NCI-H226 (cell line): ENCODE measurements around the gene CDC14A.
A peak's percentile ranks its signal among the peaks of the same experiment; 100 is the strongest.
"Not testable (repeated sequence)": the region's sequence is repeated elsewhere in the genome, so short reads cannot be mapped to it uniquely, and the experiment has no call there.

Experiments
- DNase-seq: peaks from one replicate; pipeline ENCODE4 v3.0.0-alpha.2; 2015

The CDC14A gene, protein sequence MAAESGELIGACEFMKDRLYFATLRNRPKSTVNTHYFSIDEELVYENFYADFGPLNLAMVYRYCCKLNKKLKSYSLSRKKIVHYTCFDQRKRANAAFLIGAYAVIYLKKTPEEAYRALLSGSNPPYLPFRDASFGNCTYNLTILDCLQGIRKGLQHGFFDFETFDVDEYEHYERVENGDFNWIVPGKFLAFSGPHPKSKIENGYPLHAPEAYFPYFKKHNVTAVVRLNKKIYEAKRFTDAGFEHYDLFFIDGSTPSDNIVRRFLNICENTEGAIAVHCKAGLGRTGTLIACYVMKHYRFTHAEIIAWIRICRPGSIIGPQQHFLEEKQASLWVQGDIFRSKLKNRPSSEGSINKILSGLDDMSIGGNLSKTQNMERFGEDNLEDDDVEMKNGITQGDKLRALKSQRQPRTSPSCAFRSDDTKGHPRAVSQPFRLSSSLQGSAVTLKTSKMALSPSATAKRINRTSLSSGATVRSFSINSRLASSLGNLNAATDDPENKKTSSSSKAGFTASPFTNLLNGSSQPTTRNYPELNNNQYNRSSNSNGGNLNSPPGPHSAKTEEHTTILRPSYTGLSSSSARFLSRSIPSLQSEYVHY

DNA sequence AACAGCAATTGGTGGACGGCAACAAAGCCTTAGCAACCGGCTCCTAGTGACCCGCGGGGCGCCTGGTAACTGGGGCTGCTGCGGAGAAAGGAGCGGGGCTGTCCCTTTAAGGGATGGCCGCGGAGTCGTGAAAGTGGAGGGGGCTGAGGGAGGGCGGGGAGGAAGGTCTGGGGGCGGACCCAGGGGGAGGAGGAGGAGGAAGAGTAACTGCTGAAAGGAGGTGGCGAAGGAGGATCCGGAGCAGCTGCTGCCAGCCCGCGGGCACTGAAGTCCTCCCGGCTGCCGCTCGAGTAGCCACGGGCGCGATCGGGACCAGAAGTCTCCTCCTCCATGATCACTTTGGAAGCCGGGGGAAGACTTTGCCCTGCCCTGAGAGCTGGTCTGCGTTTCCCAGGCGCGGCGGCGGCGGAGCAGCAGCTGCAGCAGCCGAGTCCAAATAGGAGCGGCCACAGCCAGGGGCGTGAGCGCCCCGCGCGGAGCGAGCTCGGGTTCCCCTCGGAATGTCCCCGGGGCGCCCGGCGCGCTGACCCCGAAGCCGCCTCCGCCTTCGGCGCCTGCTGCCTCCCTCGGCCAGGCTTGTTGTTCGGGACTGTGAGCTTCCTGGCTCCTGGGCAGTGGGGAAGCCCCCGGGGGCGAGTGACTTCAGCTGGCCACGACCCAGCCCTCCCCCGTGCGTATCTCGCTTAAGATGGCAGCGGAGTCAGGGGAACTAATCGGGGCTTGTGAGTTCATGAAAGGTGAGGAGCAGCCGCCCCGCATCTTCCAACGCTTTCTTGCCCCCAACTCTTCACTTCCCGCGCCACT lies at the start of gene CDC14A:
Gene CDC14A, plus strand, starts transcription at position 240 of the 804 bp plus-strand sequence. Its CDS starts 449 bp downstream, at position 689.
- peak; percentile 94 for DNase-seq

DNA sequence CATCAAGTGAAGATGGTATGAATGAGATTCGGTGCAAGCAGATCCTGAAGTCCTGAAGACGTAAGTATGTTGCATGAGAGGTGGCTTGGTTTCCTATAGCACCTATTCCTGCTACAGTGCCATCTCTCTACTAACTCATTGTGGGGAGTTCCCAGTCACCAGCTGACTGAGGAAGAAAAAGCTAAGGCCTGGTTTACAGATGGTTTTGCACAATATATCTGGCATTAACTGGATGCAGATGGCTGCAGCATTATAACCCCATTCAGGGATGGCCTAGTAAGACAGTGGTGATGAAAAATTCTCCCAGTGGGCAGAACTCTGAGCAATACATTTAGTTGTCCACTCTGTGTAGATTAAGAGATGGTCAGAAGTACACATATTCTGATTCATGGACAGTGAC lies 49.6 kb upstream of the CDC14A start:
- DNase-seq = no peak

DNA sequence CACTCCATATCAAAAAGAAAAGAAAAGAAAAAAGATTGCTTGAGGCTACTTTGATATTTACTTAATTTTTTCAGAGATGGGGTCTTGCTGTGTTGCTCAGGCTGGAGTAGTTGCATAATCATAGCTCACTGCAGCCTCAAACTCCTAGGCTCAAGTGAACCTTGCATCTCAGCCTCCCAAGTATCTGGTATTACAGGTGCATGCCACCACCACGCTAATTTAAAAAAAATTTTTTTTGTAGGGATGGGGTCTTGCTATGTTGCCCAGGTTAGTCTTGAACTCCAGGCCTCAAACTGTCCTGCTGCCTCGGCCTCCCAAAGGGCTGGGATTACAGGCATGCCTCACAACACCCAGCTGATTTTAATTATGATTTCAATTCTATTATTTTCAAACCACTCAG lies 48.1 kb upstream of the CDC14A start:
- no peak for DNase-seq

DNA sequence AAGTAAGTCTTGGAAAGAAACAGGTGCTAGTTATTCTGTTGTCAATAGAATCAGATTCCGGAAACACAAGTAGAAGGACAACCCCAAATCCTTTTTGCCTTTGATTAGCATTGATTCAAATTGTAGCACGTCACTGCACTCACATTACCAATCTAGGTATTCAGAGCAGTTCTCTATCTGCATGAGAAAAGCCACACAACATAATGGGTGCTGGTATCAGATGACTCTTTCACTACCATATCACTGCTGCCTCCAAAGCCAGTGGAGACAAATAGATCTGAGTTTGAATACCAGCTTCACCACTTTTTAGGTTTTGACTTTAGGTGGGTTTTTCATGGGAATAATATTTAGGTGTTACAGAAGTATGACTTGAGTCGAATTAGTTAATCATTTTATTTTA lies 47.4 kb upstream of the CDC14A start:
- DNase-seq = no peak

DNA sequence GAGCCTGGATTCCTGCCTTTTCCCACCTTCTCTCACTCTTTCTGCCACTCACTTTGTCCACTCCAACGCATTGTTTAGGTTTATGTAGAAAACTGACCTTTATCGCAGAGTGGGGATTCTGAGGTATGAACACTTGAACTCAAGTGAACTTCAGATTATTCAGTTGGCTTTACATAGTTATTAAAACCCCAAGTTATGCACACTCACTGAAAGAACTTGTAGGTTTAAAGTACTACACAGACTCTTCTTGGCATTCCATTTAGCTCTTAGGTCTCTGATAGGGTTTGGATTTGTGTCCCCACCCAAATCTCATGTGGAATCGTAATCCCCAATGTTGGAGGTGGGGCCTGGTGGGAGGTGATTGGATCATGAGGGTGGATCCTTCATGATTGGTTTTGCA lies 46.4 kb upstream of the CDC14A start:
- DNase-seq = no peak

DNA sequence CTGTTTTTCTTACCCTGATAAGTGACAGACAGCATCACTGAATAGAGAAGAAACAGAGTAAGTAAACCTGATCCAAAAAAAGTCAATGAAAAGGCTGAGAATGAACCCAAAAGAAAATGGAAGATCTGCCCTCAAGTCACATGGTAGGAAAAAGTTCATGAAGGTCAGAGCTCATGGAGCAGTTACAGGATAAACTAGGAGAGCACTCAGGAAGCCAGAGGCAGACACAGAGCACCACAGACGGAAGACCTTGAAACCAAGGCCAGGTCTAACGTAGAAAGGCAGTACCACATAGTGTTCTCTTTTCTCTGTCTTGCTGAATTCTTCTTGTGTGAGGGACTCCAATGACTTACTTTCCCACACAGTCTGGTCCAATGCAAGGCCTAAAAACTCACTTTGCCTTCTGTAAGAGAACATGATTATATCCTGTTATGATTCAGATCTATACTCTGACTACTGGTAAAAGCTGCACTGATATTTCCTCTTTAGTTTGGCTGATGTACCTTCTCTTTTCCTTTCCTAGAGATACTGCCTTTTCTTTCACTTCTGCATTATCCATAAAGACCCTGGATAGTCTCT lies 45.5 kb upstream of the CDC14A start:
- DNase-seq = no peak

DNA sequence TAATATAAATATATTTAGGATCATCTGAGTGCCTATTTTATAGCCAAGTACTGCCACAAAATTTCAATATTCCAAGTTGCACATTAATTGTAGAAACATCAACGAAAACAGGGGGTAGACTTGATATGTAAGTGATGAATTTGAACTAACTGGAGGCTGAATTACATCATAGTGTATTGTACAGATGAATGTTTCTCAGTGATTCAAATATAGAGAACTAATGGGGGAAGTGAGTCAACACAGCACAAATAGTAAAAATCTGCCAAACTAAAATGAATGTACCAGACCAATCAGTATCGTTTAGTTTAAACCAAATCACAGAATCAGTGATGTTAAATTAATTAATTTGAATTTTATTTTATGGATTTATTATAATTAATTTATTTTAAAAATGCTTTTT lies 43.5 kb upstream of the CDC14A start:
- DNase-seq = no peak

DNA sequence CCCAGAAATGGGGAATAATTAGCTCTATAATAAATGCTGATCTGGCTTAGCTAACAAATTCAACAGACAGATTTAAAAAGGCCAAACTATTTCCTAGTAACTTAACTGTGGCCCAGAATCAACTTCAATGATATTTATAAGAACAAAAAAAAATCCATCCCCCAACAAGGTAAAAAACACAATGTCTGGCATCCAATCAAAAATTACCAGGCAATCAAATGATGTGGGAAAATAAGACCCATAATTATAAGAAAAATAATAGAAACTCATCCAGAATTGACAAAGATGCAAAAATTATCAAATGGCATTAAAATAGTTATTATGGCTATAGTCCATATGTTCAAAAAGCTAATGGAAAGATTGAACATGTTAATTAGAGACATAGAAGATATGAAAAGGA lies 42.4 kb upstream of the CDC14A start:
- no peak for DNase-seq

DNA sequence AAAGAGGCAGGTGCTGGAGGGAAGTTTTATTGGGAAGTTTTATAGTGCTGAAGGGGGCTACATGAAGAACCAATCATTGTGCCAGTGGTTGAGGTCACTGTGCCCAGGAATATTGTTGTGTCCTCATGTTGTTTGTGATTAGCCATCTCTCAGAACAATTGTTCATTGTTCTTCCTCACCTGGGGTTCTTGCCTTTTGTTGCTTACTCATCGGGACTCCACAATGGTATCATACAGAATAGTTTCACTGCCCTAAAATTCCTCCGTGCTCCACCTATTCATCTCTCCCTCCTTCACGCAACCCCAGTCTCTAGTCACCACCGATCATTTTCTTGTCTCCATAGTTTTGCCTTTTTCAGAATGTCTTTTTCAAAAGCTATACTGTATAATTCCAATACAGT lies 38.9 kb upstream of the CDC14A start:
- no peak for DNase-seq

DNA sequence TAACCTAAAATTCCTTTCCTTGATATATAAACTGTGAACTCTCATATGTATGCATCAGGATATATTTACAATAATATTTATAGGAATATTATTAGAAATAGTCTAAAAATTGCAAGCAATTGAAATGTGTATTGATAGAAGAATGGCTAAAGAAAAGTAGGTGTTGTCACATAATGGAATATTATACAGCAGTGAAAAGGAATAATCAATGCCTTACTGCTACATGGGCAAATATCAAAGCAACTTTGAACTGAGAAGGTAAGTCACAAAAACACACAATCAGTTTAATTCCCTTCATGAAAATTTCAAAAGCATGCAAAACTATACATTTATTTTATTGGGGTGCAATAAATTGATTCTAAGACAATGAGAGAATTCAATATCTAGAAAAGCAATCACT lies 35.7 kb upstream of the CDC14A start:
- no peak for DNase-seq

DNA sequence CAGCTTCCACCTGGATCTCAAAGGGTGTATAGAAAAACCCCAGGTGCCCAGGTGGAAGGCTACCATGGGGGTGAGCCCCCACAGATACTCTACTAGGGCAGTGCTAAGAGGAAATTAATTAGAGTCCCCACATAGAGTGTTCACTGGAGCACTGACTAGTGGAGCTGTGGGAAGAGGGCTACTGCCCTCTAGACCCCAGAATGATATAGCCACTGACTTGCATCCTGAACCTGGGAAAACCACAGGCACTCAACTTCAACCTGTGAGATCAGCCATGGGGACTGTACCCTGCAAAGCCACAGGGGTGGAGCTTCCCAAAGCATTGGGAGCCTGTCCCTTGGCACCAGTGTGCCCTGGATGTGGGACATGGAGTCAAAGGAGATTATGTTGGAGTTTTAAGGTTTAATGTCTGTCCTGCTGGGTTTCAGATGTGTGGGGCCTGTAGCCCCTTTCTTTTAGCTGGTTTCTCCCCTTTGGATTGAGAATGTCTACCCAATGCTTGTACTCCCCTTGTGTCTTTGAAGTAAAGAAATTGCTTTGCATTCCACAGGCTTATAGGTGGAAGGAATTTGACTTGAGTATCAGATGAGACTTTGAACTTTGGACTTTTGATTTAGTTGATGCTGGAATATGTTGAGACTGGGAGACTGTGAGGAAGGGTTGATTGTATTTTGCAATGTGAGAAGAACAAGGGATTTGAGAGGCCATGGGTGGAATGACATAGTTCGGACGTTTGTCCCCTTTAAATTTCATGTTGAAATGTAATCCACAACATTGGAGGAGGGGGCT lies 31.8 kb upstream of the CDC14A start:
- DNase-seq = no peak

DNA sequence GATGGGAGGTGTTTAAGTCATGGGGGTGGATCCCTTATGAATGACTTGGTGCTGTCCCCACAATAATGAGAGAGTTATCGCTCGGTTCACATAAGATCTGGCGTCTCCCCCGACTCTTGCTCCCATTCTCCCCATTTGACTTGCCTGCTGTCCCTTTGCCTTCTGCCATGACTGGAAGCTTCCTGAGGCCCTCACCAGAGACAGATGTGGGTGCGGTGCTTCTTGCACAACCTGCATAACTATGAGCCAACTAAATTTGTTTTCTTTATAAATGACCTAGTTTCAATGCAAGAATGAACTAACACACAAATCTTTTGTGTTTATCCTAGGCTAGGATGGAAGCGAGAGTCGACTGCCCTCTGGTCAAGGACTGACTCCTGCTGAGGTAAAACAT lies 31.2 kb upstream of the CDC14A start:
- DNase-seq = no peak

DNA sequence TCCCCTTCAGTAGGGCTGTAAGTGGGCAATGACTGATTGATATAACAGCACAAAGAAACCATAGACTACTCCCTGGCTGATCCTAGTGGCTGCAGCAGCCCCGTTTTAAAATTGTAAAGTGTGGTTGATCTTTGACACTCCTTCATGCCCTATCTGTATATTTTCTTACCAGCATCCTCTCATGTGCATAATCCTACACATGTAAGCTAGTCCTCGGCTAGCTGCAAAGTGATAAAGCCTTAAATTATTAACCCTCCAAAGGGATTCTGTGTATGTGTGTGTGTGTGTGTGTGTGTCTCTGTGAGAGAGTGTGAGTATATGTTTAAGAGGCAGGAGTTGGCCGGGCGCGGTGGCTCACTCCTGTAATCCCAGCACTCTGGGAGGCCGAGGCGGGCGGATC lies 30.8 kb upstream of the CDC14A start:
- DNase-seq = no peak

DNA sequence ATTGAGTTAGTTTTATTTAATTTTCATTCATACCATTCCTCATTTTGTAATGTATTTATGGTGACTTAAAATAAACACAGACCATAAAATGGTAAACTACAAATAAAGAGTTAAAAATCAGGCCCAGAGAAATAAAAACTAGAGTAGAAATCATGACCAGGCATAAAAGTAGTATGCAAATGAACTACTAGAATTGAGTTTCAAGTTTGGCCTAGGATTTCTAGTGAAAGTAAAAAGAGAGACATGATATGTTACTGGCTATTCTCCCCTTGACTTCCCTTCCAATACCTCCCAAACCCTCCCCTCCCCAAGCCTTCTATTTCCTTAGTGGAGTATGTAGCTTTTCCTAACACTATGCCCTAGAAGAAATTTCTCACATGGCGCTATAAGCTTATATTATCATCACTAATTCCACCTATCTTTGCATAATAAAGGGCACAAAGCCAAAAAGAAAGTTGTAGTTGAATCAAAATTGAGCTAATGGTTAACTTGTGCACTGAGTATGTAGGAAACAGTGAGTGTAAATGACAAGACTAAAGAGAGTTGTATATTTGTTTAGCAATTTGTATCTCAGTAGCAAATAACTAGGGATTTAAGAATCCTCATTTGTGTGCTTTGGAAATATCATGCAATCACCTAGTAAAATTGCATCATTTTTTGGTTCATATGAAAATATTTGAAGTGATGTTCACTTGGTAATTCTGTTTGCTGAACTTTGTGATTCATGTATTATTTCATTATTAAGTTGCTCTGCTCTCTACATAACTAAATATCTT lies 29.7 kb upstream of the CDC14A start:
- DNase-seq = peak; percentile 20

DNA sequence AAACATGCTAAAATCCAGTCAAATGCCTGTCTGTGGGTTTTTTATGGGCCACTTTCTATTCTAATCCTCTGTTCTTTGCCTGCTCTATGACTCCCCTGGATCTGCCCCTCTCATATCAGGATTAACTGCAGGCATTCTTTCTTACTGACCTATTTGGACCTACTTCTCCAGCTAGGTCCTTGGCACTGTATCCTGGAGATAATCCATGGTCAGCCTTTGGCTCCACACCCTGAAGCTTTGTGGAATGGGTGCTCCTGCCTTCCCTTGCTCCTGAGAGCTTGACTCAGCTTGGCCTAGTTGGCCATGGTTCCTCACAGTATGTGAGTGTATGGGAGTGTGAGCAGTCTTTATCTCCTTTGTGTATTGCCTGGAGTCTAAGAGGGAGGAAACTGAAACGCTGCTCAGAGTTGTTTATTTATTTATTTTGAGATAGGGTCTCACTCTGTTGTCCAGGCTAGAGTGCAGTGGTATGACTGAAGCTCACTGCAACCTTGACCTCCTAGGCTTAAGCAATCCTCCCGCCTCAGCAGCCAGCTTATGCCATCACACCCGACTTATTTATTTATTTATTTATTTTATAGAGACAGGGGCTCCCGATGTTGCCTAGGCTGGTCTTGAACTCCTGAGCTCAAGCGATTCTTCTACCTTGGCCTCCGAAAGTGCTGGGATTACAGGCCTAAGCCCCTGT lies 28.7 kb upstream of the CDC14A start:
- peak; percentile 67 for DNase-seq

DNA sequence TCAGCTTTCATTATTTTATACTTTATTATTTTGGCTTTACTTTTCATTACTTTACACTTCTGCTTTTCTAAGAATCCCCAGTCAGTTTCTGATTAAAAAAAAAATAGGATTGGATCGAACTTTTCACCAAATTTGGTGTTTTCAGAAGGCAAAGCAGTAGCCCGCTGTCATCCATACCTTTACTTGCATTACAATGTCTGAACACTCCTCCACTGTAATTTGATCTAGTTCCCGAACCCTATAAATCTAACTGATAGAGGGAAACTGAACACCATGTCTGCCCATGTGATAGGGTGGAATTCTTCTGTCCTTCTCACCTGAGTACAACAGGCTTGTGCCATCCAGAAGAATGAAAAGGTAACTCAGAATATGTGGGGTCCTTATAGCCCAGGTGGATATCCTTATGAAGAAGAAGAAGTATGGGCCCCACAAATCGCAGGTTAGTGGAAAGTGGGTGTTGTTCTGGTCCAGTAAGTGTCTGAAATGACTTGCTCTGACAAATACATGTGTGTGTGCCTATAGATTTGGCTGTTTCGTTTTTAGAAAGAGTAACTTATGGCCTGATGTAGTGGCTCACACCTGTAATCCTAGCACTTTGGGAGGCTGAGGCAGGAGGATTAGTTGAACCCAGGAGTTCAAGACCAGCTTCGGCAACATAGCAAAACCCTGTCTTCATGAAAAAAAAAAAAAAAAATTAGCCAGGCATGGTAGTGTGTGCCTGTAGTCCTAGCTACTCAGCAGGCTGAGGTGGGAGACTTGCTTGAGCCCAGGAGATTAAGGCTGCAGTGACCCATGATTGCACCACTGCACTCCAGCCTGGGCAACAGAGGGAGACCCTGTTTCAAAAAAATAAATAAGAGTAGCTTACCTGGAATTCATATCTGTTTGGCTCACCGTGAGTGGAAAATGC lies 26.6 kb upstream of the CDC14A start:
- no peak for DNase-seq

DNA sequence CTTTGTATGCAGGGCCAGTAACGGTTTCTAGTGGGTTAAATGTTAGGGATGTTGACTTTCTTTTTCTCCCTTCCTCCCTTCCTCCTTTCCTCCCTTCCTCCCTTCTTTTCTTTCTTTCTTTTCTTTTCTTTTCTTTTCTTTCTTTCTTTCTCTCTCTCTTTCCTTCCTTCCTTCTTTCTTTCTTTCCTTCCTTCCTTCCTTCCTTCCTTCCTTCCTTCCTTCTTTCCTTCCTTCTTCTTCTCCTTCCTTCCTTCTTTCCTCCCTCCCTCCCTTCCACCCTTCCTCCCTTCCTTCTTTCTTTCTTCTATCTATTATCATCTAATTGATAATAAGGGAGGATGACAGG lies 26.0 kb upstream of the CDC14A start:
- DNase-seq = not testable (repeated sequence)

DNA sequence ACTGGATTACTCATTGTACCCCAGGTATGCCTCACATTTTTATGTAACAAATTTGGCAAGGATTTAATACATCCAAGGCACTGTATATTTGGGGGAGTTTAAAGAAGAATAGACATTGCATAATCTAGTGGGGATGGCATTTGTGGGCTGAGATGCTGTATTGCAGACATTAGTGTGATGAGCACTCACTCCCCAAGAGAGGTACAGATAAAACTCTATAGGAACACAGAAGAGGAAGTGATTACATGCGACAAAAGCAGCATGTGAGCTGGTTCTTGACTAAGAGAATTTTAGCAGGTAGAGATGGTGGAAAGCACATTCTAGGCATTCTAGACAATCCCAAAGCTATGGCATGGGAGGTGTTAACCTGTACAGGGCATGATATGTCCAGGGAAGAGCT lies 24.2 kb upstream of the CDC14A start:
- peak; percentile 35 for DNase-seq

DNA sequence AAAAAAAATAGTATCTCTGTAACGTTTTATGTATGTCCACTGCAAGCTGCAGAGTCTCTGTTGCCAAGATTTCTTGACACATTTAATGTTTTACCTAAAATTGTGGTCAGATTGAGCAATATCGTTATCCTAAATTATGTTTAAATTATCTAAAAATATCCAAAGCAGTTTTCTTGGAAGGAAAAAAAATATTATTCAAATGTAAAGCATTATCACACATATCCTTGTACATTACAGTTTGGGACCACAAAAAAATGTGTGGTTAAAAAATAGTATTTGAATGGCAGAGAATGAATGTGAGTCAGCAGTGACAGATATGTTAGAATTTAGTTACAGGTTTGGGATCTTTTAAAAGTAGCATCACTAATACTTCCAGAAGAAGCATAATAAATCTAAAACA lies 21.2 kb upstream of the CDC14A start:
- not testable (repeated sequence) for DNase-seq

DNA sequence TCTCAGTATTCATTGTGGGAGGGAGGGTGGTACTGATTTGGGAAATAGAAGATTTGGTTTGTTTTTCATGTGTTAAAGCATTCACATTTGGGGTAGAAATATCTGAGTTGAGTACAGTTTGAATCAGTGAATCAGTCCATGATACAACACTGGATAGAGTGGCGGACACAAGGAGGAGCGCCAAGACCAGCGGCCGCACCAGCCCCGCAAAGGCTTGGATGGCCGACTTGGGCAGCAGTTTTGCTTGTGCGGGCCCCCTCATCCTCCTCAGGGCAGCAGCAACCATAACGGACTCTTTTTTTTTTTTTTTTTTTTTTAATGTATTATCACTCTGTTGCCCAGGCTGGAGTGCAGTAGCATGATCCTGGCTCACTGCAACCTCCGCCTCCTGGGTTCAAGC lies 20.0 kb upstream of the CDC14A start:
- no peak for DNase-seq
